Parathyroid adenoma (tissue), 2 donors: ENCODE measurements around the gene CHST8.

ENCODE experiments used
- H2AFZ ChIP-seq: fragments of 300-600 bp; sonication (generic); one replicate; pipeline ENCODE4 v1.7.0; 2017; ENCODE audit warnings: antibody characterized with exemption, mild to moderate bottlenecking
- H3K27ac ChIP-seq: fragments of 300-600 bp; sonication (generic); one replicate; pipeline ENCODE4 v1.7.0; 2017
- H3K27me3 ChIP-seq: fragments of 300-600 bp; sonication (generic); one replicate; pipeline ENCODE4 v1.7.0; 2017; ENCODE audit warnings: low read length; ENCODE audit not compliant: control insufficient read depth, insufficient read depth
- H3K36me3 ChIP-seq: fragments of 300-600 bp; sonication (generic); one replicate; pipeline ENCODE4 v1.7.0; 2017; ENCODE audit warnings: low read length; ENCODE audit not compliant: control insufficient read depth, insufficient read depth
- H3K4me1 ChIP-seq: fragments of 300-600 bp; sonication (generic); one replicate; pipeline ENCODE4 v1.7.0; 2017; ENCODE audit warnings: control low read depth
- H3K4me2 ChIP-seq: fragments of 300-600 bp; sonication (generic); one replicate; pipeline ENCODE4 v1.7.0; 2017; ENCODE audit warnings: low read length
- H3K4me3 ChIP-seq: fragments of 300-600 bp; sonication (generic); one replicate; pipeline ENCODE4 v1.7.0; 2017; ENCODE audit warnings: low read depth, low read length
- H3K79me2 ChIP-seq: fragments of 300-600 bp; sonication (generic); one replicate; pipeline ENCODE4 v1.7.0; 2017; ENCODE audit warnings: control low read depth
- H3K9ac ChIP-seq: fragments of 300-600 bp; sonication (generic); one replicate; pipeline ENCODE4 v1.7.0; 2017; ENCODE audit warnings: mild to moderate bottlenecking
- H3K9me3 ChIP-seq: fragments of 300-600 bp; sonication (generic); one replicate; pipeline ENCODE4 v1.7.0; 2017; ENCODE audit warnings: low read length; ENCODE audit not compliant: control insufficient read depth
- TF ChIP-seq, protein P1 (sequence below): fragments of 300-600 bp; sonication (generic); IDR thresholded peaks from one replicate; pipeline ENCODE4 v1.7.0; 2017; ENCODE audit warnings: antibody characterized with exemption, mild to moderate bottlenecking
- donor health status: primary hyperparathyroidism.

CHST8 gene

GRCh38 chr19:33580026-33580644 is 41.6 kb upstream of the CHST8 start:
- Histone ChIP-seq H3K4me2 (no peak overlapping the region), H3K36me3 (no peaks in the 10 kb centered on the region), H3K9ac (no peak overlapping the region), H3K27me3 (no peaks in the 10 kb centered on the region), H3K4me1 (no peaks in the 10 kb centered on the region), H3K79me2 (no peaks in the 10 kb centered on the region), H3K9me3 (no peaks in the 10 kb centered on the region), H2AFZ (no peak overlapping the region), H3K27ac (no peak overlapping the region), H3K4me3 (no peak overlapping the region)
- TF ChIP-seq, protein P1, sequence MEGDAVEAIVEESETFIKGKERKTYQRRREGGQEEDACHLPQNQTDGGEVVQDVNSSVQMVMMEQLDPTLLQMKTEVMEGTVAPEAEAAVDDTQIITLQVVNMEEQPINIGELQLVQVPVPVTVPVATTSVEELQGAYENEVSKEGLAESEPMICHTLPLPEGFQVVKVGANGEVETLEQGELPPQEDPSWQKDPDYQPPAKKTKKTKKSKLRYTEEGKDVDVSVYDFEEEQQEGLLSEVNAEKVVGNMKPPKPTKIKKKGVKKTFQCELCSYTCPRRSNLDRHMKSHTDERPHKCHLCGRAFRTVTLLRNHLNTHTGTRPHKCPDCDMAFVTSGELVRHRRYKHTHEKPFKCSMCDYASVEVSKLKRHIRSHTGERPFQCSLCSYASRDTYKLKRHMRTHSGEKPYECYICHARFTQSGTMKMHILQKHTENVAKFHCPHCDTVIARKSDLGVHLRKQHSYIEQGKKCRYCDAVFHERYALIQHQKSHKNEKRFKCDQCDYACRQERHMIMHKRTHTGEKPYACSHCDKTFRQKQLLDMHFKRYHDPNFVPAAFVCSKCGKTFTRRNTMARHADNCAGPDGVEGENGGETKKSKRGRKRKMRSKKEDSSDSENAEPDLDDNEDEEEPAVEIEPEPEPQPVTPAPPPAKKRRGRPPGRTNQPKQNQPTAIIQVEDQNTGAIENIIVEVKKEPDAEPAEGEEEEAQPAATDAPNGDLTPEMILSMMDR: no peak

GRCh38 chr19:33580645-33581037 is 41.1 kb upstream of the CHST8 start:
- Histone ChIP-seq H3K79me2 (no peaks in the 10 kb centered on the region), H3K27ac (no peak overlapping the region), H2AFZ (no peak overlapping the region), H3K9me3 (no peaks in the 10 kb centered on the region), H3K4me3 (no peak overlapping the region), H3K4me1 (no peaks in the 10 kb centered on the region), H3K27me3 (no peaks in the 10 kb centered on the region), H3K36me3 (no peaks in the 10 kb centered on the region), H3K9ac (no peak overlapping the region), H3K4me2 (no peak overlapping the region)
- TF ChIP-seq, protein P1: no peak

- no peak overlapping the region for H3K27ac ChIP-seq
- H2AFZ ChIP-seq: no peak overlapping the region
Observed at GRCh38 chr19:33582914-33583313, 38.8 kb upstream of the CHST8 start.

DNA sequence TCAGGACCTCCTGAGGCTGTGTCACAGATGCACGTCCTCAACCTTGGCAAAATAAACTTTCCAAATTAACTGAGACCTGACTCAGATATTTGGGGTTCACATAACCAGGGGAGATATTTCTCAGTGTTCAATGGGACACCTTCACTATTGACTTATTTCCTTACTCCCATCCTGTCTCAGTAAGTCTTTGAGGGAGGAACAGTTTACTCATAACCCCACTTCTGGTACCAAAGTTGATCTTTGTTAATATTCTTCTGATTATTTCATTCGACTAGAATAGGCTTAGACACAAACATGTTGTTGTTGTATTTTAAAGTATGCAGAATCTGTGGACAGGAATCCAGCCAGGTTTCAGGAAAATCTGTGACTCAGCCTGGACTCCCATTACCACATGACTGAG is 34.6 kb upstream of the CHST8 start:
- Histone ChIP-seq H2AFZ (no peak overlapping the region), H3K4me2 (no peak overlapping the region), H3K9ac (no peak overlapping the region), H3K79me2 (no peaks in the 10 kb centered on the region), H3K36me3 (no peaks in the 10 kb centered on the region), H3K4me3 (no peak overlapping the region), H3K4me1 (no peaks in the 10 kb centered on the region), H3K27me3 (peaks cover 2% of the 10 kb centered on the region), H3K27ac (no peak overlapping the region), H3K9me3 (no peaks in the 10 kb centered on the region)
- TF ChIP-seq, protein P1: no peak

More at GRCh38 chr19:33582914-33583313, 38.8 kb upstream of the CHST8 start:
- TF ChIP-seq, protein P1: no peak
- Histone ChIP-seq H3K4me2 (no peak overlapping the region), H3K9ac (no peak overlapping the region), H3K79me2 (no peaks in the 10 kb centered on the region), H3K4me3 (no peak overlapping the region), H3K27me3 (peaks cover 2% of the 10 kb centered on the region), H3K36me3 (no peaks in the 10 kb centered on the region), H3K9me3 (no peaks in the 10 kb centered on the region), H3K4me1 (no peaks in the 10 kb centered on the region)

DNA sequence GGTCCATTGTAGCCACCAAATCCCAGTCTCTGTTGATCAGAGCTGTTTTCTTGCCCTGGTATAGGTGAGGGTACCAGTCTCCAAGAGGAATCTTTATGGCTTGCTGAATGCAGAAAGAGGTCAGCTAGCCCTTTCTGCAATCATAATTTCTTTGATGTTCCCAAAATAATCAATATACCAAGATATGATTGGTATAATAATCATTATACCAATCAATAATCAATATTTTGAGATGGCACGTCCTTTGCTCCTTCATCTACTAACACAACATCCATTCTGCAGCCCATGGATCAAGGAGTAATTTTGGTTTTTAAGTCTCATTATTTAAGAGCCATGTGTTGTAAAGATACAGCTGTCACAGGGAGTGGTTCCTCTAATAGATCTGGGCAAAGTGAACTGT is 31.5 kb upstream of the CHST8 start:
- Histone ChIP-seq H3K9me3 (no peaks in the 10 kb centered on the region), H3K36me3 (no peaks in the 10 kb centered on the region), H3K9ac (no peak overlapping the region), H3K27ac (no peak overlapping the region), H3K79me2 (no peaks in the 10 kb centered on the region), H3K4me3 (no peak overlapping the region), H3K27me3 (peaks cover 2% of the 10 kb centered on the region), H3K4me1 (no peaks in the 10 kb centered on the region), H2AFZ (no peak overlapping the region), H3K4me2 (no peak overlapping the region)
- TF ChIP-seq, protein P1: no peak
